RWPE1 (cell line): ENCODE results near the gene SLC25A22.
A peak's percentile ranks its signal among the peaks of the same experiment; 100 is the strongest.

Experiments used
- CTCF ChIA-PET: fragments of 350-600 bp; sonication (Branson Sonifier 250); formaldehyde crosslinking; extraction: SDS; loops from one replicate; lab custom pipeline; 2021; lab: Yijun Ruan, JAX
- POLR2A ChIA-PET: fragments of 400-600 bp; formaldehyde crosslinking; extraction: SDS; loops from one replicate; lab custom pipeline; 2020; ENCODE audit warnings: antibody characterized with exemption; ENCODE audit not compliant: low non-redundant PET; lab: Yijun Ruan, JAX
- DNase-seq: peaks from one replicate; pipeline ENCODE4 v3.0.0; 2012; ENCODE audit warnings: low spot score
- H3K27ac ChIP-seq: fragments of 450-650 bp; 2 replicates; pipeline ENCODE4 v1.5.1; 2017
- CTCF ChIP-seq: fragments of 450-650 bp; conservative IDR thresholded peaks from 2 replicates; pipeline ENCODE4 v1.5.1; 2017; ENCODE audit warnings: low read depth, mild to moderate bottlenecking

Gene SLC25A22

GRCh38 chr11:788953-789940 is 8.8 kb downstream of the SLC25A22 start:
- H3K27ac ChIP-seq = no peak overlapping the region

GRCh38 chr11:788009-788640 is 10.0 kb downstream of the SLC25A22 start:
- no peak for DNase-seq
- no peak for TF ChIP-seq CTCF
- CTCF ChIA-PET = no interaction called here
- POLR2A ChIA-PET = no interaction called here
- no peak overlapping the region for H3K27ac ChIP-seq

More at GRCh38 chr11:788953-789940, 8.8 kb downstream of the SLC25A22 start:
- no peak for TF ChIP-seq CTCF
- no peak for DNase-seq
- ChIA-PET POLR2A (no interaction called here), CTCF (no interaction called here)

- H3K27ac ChIP-seq = peak overlapping the region; percentile 15; the same call in 1 of the 2 replicates
- TF ChIP-seq CTCF = no peak
- ChIA-PET CTCF (no interaction called here), POLR2A (interaction anchor here (0.5 kb wide), 1 partner anchor 205 kb away, joined by 3 read pairs; no protein-coding TSS in a partner anchor)
- no peak for DNase-seq
Observed at GRCh38 chr11:787084-787675, 10.9 kb downstream of the SLC25A22 start.

DNA sequence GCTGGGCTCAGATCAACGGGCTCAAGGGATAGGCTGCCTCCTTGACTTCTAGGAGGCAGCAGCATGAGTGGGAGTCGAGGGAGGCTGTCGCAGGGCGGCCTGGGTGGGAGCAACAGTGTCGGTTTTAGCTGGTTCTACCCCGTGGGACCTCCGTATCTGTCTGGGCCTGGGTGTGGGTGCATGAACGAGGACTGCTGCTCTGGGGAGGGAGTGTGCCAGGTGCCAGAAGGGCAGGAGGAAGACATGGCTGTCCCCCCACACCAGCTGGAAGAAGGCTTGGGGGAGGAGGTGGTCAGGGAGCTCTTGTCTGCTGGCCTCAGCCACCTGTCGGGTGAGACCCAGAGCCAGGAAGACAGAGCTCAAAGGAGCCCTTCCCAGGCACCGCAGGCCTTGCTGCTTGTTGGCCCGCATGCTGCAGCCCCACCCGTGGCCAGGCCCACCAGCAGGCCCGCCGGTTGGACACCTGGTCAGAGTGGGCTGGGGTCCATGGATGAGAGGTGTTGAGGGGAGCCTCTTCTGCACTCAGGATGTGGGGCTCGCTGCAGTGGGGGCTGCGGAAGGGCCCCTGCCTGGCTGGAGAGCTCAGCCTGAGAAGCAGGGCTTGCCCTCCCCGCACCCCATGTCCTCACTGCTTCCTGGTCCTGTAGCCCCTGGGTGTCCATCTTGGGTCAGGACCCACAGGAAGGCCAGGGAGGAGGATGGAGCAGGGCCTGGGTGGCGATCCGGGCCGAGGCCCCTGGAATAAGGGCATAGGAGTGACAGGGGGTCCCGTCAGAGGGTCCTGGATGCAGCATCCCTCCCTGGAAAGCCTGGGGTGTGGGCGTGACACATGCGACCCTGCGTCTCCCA is 11.6 kb downstream of the SLC25A22 start:
- no peak for TF ChIP-seq CTCF
- ChIA-PET POLR2A (interaction anchor here (0.5 kb wide), 1 partner anchor 205 kb away, joined by 3 read pairs; no protein-coding TSS in a partner anchor), CTCF (no interaction called here)
- no peak for DNase-seq
- H3K27ac ChIP-seq = peak overlapping the region; percentile 15

DNA sequence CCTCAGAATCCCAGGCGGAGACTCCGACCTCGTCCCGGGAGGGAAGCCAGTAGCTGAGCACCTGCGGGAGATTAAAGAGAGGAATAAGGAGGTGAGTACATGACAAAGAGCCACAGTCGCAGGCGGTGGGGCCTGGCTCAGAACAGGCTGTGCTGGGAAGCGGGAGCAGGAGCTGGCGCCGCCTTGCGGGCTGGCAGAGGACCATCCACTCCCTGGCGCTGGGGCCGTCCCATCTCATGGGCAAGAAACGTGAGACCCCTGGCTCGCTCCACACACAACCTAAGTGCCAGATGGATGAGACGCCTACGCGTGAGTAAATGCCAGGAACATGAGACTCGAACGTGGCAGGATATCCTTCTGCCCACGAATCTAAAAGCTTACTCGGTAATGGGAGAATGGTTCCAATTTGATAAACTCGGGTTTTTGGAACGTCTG is 14.5 kb downstream of the SLC25A22 start:
- ChIA-PET CTCF (interaction anchor here (0.6 to 1.8 kb wide), 6 partner anchors 9 to 229 kb away, joined by 3 to 5 read pairs (median 3); no protein-coding TSS in a partner anchor), POLR2A (interaction anchor here (1.2 kb wide), 1 partner anchor 8 kb away, joined by 3 read pairs; no protein-coding TSS in a partner anchor)
- DNase-seq = peak; percentile 52
- peak overlapping the region; percentile 65 for H3K27ac ChIP-seq
- TF ChIP-seq CTCF = peak; percentile 88
